ENCODE measurements around the gene NEMP1. TPM values are rescaled to one million over a fixed set of nuclear protein-coding genes. Genes with fewer than 3 reads are reported as not detected.

The NEMP1 gene
- polyA plus RNA-seq, 2 of the 4 experiments (the other 2 are of a cell fraction): 12.7 to 28.4 TPM

DNA sequence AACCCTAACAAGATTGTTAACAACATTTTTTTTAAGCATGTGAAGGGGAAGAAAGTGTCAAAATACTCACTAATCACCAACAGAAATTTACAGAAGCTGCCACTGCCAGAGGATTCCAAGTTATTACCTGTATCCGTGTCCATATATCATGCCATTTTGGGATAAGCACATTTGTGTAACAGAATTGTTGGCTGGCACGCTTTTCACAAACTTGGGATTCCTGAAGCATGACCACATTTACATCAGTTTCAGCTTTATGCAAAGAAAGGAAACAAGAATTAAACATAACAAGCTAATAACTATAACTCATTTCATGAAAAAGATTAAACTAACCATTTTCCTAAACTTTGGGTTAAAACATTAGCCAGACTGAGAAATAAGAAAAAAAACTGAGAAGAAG is 5.9 kb downstream of the NEMP1 start:
- Histone ChIP-seq H3K4me2 (no peak overlapping the region), H3K4me3 (no peak overlapping the region), H3K4me1 (peaks cover 4% of the 10 kb centered on the region; the same call in 1 of the 3 replicates), H3K27ac (no peak overlapping the region), H3K9me3 (no peaks in the 10 kb centered on the region)
- POLR2A ChIA-PET: interaction anchor here (1.3 to 1.8 kb wide), 2 partner anchors 15 to 39 kb away, joined by 5 to 7 read pairs; partner anchors contain the start of gene STAT6
- no peak for TF ChIP-seq EHF (CRISPR knock-in tag; IDR thresholded peaks at IDR 0.05)
- TF ChIP-seq, protein P1, sequence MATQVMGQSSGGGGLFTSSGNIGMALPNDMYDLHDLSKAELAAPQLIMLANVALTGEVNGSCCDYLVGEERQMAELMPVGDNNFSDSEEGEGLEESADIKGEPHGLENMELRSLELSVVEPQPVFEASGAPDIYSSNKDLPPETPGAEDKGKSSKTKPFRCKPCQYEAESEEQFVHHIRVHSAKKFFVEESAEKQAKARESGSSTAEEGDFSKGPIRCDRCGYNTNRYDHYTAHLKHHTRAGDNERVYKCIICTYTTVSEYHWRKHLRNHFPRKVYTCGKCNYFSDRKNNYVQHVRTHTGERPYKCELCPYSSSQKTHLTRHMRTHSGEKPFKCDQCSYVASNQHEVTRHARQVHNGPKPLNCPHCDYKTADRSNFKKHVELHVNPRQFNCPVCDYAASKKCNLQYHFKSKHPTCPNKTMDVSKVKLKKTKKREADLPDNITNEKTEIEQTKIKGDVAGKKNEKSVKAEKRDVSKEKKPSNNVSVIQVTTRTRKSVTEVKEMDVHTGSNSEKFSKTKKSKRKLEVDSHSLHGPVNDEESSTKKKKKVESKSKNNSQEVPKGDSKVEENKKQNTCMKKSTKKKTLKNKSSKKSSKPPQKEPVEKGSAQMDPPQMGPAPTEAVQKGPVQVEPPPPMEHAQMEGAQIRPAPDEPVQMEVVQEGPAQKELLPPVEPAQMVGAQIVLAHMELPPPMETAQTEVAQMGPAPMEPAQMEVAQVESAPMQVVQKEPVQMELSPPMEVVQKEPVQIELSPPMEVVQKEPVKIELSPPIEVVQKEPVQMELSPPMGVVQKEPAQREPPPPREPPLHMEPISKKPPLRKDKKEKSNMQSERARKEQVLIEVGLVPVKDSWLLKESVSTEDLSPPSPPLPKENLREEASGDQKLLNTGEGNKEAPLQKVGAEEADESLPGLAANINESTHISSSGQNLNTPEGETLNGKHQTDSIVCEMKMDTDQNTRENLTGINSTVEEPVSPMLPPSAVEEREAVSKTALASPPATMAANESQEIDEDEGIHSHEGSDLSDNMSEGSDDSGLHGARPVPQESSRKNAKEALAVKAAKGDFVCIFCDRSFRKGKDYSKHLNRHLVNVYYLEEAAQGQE (IDR thresholded peaks at IDR 0.05): no peak
- TF ChIP-seq ZSCAN20 (CRISPR knock-in tag; IDR thresholded peaks at IDR 0.05): no peak
- TF ChIP-seq, protein P2, sequence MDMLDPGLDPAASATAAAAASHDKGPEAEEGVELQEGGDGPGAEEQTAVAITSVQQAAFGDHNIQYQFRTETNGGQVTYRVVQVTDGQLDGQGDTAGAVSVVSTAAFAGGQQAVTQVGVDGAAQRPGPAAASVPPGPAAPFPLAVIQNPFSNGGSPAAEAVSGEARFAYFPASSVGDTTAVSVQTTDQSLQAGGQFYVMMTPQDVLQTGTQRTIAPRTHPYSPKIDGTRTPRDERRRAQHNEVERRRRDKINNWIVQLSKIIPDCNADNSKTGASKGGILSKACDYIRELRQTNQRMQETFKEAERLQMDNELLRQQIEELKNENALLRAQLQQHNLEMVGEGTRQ (IDR thresholded peaks at IDR 0.05): no peak
- no peak for TF ChIP-seq BHLHE40 (IDR thresholded peaks at IDR 0.05; ENCODE audit: low read depth, low read length)
- TF ChIP-seq CHD4 (IDR thresholded peaks at IDR 0.05; ENCODE audit: borderline replicate concordance): no peak
- TF ChIP-seq, protein P3, sequence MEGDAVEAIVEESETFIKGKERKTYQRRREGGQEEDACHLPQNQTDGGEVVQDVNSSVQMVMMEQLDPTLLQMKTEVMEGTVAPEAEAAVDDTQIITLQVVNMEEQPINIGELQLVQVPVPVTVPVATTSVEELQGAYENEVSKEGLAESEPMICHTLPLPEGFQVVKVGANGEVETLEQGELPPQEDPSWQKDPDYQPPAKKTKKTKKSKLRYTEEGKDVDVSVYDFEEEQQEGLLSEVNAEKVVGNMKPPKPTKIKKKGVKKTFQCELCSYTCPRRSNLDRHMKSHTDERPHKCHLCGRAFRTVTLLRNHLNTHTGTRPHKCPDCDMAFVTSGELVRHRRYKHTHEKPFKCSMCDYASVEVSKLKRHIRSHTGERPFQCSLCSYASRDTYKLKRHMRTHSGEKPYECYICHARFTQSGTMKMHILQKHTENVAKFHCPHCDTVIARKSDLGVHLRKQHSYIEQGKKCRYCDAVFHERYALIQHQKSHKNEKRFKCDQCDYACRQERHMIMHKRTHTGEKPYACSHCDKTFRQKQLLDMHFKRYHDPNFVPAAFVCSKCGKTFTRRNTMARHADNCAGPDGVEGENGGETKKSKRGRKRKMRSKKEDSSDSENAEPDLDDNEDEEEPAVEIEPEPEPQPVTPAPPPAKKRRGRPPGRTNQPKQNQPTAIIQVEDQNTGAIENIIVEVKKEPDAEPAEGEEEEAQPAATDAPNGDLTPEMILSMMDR (IDR thresholded peaks at IDR 0.05): no peak
- TF ChIP-seq PHF8 (IDR thresholded peaks at IDR 0.05; ENCODE audit: borderline replicate concordance, low read depth): no peak
- FAIRE-seq (no peak), DNase-seq (ENCODE audit: low read depth in 1 of 2, low spot score in 1 of 2) (no peak), ATAC-seq (no peak)
- WGBS (ENCODE audit: missing lambda C conversion rate): 86% methylated on average over 2 of the region's 2 CpGs
- CTCF ChIA-PET: interaction anchor here (0.7 to 20.9 kb wide), 9 partner anchors 10 to 550 kb away, joined by 3 to 440 read pairs (median 7); partner anchors contain the start of genes NAB2 and STAT6

DNA sequence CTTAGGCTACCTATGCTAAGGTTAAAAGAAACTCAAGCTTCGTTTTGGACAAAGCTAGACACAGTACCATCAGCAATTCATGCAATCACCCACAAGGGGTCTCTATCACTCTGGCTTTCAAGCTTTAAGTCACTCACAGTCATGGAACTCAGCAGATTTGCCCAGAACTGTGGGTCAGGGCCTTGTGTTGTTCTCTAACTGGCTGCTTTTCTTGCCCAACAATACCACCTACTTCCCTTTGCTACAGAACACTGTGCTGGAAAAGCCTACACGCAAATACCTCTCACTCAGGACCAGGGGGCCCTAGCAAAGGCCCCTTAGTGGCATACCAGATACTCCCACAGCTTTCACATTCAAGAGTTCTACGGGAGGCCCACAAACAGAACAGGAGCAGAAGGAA is 9.1 kb downstream of the NEMP1 start:
- Histone ChIP-seq H3K4me1 (0 out of 3 replicates have a peak, but pooled peaks cover 4% of the 10 kb centered on the region), H3K27ac (peak overlapping the region in 1 of 2 experiments; percentile 68; a peak in 3 of 6 replicates), H3K9me3 (no peaks in the 10 kb centered on the region), H3K4me2 (no peak overlapping the region), H3K4me3 (no peak overlapping the region)
- ChIA-PET POLR2A (interaction anchor here (0.5 to 4.4 kb wide), 6 partner anchors 9 to 437 kb away, joined by 3 to 66 read pairs (median 7); partner anchors contain the start of genes LRP1, NAB2, NEMP1 and STAT6), CTCF (interaction anchor here (0.6 to 20.9 kb wide), 38 partner anchors 9 to 310 kb away, joined by 3 to 440 read pairs (median 6); partner anchors contain the start of genes LRP1, NAB2, NEMP1 and STAT6)
- DNase-seq (ENCODE audit: low read depth in 1 of 2, low spot score in 1 of 2): peak; percentile 48 to 86
- TF ChIP-seq RAD21 (conservative IDR thresholded peaks at IDR 0.05 in 1 of 2, IDR thresholded peaks at IDR 0.05 in 1 of 2) (peak; percentile 94 to 97), POLR2A (IDR thresholded peaks at IDR 0.05; ENCODE audit: low read length) (no peak), SMC3 (IDR thresholded peaks at IDR 0.05) (peak; percentile 96)
- TF ChIP-seq, protein P4, sequence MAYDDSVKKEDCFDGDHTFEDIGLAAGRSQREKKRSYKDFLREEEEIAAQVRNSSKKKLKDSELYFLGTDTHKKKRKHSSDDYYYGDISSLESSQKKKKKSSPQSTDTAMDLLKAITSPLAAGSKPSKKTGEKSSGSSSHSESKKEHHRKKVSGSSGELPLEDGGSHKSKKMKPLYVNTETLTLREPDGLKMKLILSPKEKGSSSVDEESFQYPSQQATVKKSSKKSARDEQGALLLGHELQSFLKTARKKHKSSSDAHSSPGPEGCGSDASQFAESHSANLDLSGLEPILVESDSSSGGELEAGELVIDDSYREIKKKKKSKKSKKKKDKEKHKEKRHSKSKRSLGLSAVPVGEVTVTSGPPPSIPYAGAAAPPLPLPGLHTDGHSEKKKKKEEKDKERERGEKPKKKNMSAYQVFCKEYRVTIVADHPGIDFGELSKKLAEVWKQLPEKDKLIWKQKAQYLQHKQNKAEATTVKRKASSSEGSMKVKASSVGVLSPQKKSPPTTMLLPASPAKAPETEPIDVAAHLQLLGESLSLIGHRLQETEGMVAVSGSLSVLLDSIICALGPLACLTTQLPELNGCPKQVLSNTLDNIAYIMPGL (CRISPR knock-in tag; IDR thresholded peaks at IDR 0.05; ENCODE audit: borderline replicate concordance): no peak
- TF ChIP-seq, protein P3 (IDR thresholded peaks at IDR 0.05): peak; percentile 94
- TF ChIP-seq, protein P5, sequence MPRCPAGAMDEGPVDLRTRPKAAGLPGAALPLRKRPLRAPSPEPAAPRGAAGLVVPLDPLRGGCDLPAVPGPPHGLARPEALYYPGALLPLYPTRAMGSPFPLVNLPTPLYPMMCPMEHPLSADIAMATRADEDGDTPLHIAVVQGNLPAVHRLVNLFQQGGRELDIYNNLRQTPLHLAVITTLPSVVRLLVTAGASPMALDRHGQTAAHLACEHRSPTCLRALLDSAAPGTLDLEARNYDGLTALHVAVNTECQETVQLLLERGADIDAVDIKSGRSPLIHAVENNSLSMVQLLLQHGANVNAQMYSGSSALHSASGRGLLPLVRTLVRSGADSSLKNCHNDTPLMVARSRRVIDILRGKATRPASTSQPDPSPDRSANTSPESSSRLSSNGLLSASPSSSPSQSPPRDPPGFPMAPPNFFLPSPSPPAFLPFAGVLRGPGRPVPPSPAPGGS (IDR thresholded peaks at IDR 0.05): no peak
- FAIRE-seq: peak; percentile 73
- 30% methylated on average over 3 of the region's 3 CpGs for WGBS (ENCODE audit: missing lambda C conversion rate)
- ATAC-seq: peak; percentile 99
